GM21528 (cell line): ENCODE results near the gene DHX8.

Source experiments
- ATAC-seq: cut with Tn5 transposase; IDR thresholded peaks from one replicate; pipeline ENCODE4 v1.9.1; 2021; ENCODE audit warnings: mild to moderate bottlenecking, moderate library complexity; ENCODE audit not compliant: unreplicated experiment, low FRiP score

Gene DHX8

GRCh38 chr17:43517615-43518386 is 34.0 kb downstream of the DHX8 start:
- ATAC-seq, result no peak

- no peak for ATAC-seq
Observed at GRCh38 chr17:43521389-43521788, 37.6 kb downstream of the DHX8 start.

- ATAC-seq, result no peak
Observed at GRCh38 chr17:43524945-43525575, 41.3 kb downstream of the DHX8 start.

GRCh38 chr17:43526886-43527648 is 43.3 kb downstream of the DHX8 start:
- no peak for ATAC-seq

GRCh38 chr17:43528319-43528987 is 44.7 kb downstream of the DHX8 start:
- ATAC-seq, result no peak

GRCh38 chr17:43528988-43529814 is 45.4 kb downstream of the DHX8 start:
- ATAC-seq, result no peak

- no peak for ATAC-seq
Observed at GRCh38 chr17:43529947-43530287, 46.1 kb downstream of the DHX8 start.

GRCh38 chr17:43530288-43531081 is 46.7 kb downstream of the DHX8 start:
- no peak for ATAC-seq

- no peak for ATAC-seq
Observed at GRCh38 chr17:43531082-43531378, 47.3 kb downstream of the DHX8 start.

GRCh38 chr17:43531955-43532354 is 48.2 kb downstream of the DHX8 start:
- no peak for ATAC-seq

- no peak for ATAC-seq
Observed at GRCh38 chr17:43532581-43532980, 48.8 kb downstream of the DHX8 start.

- ATAC-seq, result no peak
Observed at GRCh38 chr17:43533699-43534098, 49.9 kb downstream of the DHX8 start.

- no peak for ATAC-seq
Observed at GRCh38 chr17:43534909-43535308, 51.1 kb downstream of the DHX8 start.

- ATAC-seq, result no peak
Observed at GRCh38 chr17:43536236-43536992, 52.6 kb downstream of the DHX8 start.

GRCh38 chr17:43540821-43541674 is 57.3 kb downstream of the DHX8 start:
- no peak for ATAC-seq

GRCh38 chr17:43542859-43543258 is 59.1 kb downstream of the DHX8 start:
- ATAC-seq, result no peak

GRCh38 chr17:43543300-43543699 is 59.5 kb downstream of the DHX8 start:
- ATAC-seq, result no peak
